Measurements from ENCODE around the gene LCN2.
"Not testable (repeated sequence)": the region's sequence is repeated elsewhere in the genome, so short reads cannot be mapped to it uniquely, and the experiment has no call there.

Gene LCN2

DNA sequence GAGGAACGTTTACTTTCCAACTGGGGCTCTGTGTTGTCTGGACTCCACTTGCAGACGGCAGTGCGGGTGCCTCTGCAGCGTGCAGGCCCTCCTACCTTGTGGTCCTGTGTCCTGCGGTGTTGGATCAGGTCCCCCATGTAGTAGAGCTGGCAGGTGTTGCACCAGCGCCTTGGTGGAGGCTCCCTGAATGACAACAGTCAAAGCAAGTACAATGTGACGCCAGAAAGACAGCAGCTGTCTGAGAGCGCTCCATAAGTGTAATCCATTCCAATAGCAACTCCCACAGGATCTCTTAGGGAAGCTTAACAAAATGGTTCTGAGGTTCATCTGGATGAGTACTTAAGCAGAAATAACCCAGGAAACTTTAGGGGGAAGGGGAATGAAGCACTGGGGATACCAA is 20.7 kb downstream of the LCN2 start:
- DNase-seq = no peak

DNA sequence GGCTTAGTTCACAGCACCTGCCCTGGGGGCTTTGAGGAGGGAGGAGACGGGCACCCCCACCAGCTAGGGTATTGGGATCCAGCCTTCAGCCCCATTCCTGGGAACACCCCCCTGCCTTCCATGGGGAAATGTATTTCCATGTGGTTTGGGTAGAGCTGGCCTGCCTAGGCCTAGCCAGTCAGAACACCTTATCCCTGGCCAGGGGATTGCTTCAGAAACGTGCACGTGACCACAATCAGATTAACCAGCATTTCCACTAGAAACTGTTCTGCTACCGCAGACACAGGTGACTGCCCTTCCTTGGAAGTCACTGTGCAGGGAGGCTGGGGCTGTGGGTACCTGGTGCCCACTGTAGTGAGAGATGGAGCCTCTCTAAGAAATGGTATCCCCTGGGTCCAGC is 24.8 kb downstream of the LCN2 start:
- DNase-seq = no peak

DNA sequence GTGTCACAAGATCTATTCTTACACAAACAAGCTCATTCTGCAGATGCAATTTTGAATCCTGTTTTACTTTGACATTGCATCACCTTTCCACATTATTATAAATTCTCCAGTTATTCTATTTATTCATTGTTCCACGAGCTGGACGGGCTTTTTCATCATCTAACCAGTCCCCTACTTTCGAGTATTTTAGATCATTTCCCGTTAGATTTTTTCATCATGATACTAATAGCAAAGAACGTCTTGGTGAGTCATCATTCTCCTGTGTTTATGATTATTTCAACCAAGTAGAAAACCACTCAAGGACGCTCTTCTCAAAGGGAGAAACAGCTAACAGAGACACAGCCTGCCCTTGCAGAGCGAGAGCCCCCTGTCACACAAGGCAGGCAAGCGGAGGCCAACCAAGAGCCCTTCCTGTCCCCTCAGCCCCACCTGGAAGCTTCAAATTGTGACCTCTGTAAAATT is 25.9 kb downstream of the LCN2 start:
- DNase-seq = no peak

DNA sequence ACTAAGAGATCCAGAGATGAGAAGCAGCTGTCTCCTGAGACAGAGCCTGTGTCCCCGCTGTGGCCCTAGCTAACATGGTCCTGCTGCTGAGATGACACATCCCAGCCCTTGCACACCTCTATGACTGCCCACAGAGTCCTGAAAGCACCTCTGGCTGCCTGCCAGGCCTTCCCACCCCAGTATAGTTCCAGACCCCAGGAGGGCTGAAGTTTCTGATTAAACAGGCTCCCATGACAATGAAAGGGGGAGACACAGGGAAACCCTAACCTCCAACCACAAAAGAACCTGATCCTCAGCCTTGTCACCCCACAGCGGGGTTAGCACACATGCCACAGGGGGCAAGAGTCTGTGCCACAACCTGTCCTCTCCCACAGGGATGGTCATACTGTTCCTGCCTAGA is 26.5 kb downstream of the LCN2 start:
- DNase-seq = no peak

DNA sequence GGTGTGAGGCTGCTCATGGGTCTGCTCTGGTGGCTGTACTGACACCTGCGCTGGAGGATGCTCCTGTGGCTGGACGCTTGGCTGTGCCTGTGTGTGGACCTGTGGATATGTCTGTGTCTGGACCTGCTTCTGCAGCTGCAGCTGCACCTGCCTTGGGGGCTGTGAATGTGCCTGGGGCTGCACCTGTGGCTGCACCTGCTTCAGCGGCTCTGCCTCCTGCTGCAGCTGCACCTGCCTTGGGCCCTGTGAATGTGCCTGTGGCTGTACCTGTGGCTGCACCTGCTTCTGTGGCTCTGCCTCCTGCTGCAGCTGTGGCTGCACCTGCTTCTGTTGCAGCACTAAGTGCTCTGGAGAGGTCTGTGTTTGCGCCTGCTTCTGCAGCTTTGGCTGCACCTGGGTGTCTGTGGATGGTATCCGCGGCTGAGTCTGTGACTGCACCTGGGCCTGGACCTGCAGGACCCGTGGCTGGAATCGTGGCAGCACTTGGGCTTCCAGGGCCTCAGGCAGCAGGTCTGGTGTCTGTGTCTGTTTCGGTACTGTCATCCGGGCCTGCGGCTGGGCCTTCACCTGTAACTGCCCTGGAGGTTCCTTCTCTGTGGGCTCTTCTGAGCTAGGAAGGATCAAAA is 29.7 kb downstream of the LCN2 start:
- DNase-seq = no peak

DNA sequence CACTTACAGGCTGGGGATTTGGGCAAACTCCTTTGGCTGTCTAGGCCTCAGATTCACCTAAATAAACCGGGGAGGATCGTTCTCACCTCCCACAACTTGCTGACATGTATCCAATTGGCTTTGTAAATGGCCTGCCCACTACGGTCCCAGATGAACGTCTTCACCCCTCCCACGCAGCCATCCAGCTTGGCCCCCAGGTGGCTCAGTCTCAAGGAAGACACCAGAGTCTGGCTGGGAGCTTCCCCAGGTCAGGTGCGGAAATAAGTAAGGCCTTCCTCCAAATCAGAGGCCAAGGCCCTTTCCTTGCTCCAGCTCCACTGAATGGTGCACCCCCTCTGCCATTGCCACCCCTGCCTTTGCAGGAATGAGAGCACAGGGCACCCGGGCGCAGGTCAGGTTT is 30.7 kb downstream of the LCN2 start:
- no peak for DNase-seq

DNA sequence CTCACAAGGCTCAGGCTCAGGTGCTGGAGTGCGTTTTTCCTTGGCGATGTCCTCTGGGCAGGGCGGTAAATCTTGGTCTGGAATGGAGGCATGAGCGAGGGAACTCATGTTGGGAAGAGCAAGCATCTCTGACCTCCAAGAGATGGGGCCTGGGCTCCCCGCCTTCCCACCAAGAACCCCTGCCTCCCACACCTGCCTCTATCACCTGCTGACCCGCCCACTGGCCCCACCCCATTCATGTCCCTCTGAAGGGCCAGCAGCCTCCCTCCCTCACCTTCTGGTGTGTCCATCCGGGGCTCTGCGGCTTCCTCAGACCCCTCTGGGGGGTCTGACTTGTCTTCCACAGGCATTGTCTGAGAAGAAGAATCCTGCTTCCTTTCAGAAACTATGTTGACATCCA is 31.2 kb downstream of the LCN2 start:
- no peak for DNase-seq

DNA sequence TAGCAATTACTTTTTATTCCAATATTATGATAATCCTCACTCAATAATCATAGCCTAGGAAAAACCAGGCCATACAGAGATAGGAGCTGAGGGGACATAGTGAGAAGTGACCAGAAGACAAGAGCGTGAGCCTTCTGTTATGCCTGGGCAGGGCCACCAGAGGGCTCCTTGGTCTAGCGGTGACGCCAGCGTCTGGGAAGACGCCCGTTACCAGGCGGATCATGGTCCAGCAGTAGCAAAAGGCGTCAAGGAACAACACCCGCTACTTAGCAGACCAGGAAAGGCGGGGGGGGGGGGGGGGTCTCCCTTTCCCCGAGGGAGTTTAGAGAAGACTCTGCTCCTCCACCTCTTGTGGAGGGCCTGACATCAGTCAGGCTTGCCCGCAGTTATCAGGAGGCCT is 32.2 kb downstream of the LCN2 start:
- DNase-seq = not testable (repeated sequence)

DNA sequence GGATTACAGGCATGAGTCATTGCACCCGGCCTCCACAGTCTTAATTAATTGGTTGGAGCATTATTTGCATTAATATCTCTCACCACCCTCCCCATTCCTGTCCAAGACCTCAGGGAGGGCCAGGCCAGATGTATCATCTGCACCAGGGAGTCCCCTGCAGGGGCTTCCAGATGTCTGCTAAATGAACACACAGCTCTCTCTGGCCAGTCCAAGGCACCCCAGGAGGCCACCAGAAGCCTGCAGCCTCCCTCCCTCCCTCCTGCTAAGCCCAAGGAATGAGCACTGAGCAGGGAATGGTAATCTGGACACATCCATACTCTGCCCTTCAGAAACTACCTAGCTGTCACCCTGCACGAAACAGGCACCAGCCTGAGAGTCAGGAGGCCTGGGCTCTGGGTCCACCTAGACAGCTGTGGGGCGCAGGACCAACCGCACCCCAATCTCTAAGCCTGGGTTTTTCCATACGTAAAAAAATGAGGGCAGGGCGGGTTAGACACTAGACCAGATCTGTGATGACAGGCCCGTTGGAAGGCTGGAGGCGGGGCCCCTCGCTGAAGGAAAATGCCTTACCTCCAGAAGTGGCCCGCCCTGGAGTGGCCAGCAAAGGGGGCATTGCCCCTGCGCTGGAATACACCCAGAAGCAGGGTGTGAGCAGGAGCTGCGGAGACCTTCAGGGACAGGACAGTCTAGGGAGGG is 33.8 kb downstream of the LCN2 start:
- no peak for DNase-seq

DNA sequence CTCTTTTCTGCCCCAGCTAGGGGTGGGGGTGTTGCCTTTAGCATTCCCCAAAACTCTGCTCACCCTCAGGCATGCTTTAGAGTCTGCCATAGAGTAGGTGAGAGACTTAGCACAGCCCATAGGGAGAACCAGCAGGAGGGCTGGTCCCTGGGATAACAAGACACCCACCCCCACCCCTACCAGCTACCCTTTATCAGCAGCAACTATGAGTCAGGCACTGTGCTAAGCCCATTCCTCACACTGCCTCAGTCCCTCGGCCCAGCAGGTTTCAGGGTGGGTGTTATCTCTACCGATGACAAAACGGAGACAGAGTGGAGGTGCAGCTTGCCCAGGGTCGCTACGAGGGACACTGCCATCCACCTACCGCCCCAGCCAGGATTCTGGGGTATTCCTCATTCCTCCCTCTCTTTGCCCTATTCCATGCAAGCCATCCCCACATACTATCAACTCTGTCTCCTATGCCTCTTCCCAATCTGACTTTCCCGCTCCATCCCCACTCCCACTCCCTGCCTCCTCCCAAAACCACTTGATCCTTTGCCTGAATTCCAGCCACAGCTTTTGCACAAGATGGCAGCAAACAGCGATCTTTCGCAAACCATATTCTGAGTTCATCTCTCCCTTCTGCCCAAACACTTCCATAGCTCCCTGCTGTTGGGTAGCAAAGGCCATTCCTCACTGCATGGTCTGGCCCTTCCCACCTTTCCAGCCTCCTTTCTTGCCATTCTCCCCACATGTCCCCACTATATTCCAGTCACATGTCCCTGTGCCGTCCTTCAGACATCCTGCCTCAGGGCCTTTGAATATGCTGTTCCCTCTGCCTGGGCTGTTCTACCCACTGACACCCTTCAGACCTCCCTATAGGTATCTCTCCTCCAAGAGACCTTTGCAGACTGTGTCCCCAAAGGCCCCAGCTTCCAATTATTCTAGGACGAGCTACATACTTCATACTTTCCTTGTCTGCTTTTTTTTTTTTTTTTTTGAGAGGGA is 37.0 kb downstream of the LCN2 start:
- no peak for DNase-seq

DNA sequence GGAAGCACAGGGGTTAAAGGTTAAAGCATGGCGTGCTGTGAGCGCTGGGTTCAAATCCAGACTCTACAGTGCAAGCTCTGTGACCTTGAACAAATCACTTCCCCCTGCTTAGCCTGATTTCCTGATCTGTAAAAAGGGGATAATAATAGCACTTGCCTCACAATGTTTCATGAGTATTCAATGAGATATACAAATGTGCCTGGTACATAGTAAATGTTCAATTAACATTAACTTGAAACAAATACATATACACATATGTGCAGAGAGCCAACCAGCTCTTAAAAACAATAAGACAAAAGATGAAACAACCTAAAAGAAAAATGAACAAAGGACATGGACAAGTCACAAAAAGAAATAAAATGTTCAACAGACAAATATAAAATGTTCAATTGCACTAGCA is 38.1 kb downstream of the LCN2 start:
- no peak for DNase-seq

DNA sequence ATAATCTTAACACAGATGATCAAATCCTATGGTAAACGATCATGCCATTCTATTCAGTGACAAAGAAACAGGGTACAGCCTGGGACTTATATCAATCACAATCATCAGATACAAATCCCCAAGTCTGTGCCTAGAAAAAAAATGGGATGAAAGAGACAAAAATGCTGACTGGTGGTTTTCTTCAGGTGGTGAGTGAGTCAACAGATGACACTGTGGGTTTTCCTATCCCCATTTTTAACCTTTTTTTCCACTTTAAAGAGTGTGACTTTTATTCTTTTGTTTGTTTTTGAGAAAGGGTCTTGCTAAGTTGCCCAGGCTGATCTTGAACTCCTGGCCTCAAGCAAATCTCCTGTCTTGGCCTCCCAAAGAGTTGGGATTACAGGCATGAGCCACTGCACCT is 39.0 kb downstream of the LCN2 start:
- DNase-seq = no peak

DNA sequence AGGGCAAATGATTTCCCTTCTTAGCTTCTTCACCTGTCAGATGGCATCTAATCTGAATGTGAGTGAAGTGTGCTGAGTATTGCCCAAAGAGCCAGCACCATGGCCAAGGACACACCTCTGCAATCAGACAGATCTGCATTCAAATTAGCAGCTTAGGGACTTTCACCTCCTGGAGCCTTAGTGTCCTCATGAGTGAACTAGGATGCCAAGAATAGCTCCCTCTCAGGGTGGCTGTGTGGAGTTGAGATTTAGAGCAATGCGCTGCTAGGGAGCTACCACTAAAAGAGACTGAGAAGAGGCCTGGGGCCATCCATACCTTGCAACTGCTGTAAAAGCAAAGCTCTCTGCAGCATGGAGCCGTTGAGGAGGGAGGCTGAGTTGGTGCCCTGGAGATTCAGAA is 40.8 kb downstream of the LCN2 start:
- DNase-seq = no peak

DNA sequence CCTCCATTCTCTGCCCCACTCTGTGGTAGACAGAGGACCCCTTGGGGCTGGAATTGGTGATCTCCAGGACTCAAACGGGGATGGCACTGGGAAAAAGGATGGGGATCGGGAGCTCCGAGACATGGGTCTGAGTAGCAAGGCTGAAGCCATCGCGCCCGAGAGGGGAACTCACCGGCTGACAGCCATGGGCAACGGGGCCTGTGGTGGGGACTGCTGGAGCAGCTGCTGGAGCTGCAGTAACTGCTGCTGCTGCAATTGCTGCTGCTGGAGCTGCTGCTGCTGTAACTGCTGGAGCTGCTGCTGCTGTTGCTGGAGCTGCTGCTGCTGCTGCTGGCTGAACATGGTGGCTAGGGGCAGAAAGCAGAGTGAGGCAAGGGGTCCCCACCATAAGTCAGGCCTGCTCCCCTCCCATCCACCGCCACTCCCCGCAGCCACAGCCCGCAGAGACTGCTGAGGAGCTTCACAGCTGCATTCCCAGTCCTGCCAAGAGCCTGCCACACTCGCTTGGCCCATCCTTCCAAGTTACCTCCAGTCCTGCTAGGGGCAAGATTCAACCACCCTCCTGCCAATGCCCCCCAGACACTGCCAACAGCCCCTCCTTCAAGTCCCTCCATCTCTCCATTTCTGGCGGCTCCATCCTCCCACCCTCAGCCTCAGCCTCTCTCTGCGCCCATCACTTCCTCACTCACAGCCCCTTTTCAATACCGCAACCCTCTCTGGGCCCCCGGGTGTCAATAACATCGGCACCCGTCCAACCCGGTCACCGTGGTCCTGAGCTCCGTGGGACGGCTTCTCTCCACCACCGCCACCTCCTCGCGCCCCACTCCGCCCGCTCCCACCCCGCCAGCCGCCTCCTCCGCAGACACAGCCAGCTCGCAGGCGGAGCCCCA is 41.5 kb downstream of the LCN2 start:
- DNase-seq = peak; percentile 2

DNA sequence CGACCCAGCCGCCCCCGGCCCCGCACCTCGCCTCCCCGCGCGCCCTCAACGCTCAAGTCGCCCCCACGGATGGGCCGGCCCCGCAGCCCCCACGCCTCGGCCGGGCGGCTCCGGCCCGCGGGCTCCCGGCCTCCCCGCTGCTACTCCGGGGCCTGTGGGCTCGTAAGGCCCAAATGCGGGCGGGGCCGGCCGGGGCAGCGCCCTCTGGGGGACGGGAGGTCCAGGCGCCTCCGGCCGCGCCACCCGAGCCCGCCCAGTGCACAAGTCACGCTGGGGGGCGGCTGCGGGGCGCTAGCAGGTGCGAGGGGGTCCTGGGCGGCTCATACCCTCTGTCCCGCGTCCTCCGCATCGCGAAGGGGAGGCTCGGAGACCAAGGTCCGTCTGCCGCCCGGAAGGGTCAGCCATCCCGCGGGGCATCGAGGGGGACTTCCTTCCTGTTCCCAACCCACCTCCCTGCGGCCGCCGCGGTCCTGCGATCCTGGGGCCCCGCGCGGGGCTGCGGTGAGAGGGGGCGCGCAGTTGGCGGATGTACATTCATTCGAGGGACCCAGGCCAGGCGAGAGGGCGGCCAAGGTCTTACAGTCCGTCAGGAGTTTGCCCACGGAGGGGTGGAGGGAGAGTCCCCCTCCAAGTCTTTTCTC is 42.3 kb downstream of the LCN2 start, which contains the start of gene CIZ1:
TSS of gene CIZ1 (minus strand) at position 167 of the 641 bp plus-strand sequence. CDS start 715 bp downstream, outside the sequence.
- DNase-seq = peak; percentile 65

DNA sequence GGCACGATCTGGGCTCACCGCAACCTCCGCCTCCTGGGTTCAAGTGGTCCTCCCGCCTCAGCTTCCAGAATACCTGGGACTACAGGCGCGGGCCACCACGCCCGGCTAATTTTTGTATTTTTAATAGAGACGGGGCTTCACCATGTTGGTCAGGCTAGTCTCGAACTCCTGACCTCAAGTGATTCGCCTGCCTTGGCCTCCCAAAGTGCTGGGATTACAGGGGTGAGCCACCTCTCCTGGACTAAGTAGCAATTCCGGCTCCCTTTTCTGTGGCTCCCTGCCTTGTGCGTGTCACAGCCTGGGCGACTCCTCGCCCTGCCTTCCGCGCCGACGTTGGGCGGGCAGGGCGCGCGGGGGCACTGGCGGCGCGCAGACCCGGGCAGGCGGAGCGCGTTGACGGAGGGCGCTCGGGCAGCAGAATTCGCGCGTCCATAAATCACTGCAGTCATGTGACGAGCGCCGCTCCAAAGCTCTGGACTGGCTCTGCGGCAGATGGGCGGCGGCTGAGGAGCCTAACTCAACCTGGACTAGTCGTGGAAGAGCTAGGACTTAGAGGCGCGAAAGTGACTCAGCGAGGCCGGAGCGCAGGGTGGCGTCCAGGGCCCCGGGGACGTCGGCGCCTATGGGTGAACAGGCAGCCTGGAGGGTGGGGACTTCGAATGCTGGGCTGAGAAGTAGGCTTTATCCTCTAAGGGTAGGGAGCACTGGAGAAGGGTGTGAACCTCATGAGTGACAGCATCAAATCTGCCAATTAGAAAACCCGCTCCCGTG is 43.5 kb downstream of the LCN2 start:
- no peak for DNase-seq

DNA sequence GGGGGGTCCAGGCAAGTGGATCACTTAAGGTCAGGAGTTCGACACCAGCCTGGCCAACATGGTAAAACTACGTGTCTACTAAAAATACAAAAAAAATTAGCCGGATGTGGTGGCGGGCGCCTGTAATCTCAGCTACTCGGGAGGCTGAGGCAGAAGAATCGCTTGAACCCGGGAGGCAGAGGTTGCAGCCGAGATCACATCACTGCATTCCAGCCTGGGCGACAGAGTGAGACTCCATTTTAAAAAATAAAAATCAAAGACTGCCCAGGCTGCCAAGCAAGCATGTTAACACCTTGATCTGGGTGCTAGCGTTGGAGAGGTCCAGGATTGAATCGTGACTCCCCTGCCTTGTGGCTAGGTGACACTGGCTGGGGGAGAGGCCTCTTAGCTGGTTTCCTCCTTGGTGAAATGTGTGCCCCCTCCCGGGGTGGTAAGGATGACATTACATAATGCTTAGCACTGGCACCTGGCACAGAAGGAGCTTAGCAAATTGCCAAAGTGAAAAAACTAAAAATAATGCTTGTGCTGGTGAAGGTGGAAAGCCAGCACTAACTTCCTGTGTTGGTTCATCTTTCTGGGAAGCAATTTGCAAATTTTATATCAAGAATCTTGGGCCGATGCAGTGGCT is 44.3 kb downstream of the LCN2 start:
- no peak for DNase-seq

DNA sequence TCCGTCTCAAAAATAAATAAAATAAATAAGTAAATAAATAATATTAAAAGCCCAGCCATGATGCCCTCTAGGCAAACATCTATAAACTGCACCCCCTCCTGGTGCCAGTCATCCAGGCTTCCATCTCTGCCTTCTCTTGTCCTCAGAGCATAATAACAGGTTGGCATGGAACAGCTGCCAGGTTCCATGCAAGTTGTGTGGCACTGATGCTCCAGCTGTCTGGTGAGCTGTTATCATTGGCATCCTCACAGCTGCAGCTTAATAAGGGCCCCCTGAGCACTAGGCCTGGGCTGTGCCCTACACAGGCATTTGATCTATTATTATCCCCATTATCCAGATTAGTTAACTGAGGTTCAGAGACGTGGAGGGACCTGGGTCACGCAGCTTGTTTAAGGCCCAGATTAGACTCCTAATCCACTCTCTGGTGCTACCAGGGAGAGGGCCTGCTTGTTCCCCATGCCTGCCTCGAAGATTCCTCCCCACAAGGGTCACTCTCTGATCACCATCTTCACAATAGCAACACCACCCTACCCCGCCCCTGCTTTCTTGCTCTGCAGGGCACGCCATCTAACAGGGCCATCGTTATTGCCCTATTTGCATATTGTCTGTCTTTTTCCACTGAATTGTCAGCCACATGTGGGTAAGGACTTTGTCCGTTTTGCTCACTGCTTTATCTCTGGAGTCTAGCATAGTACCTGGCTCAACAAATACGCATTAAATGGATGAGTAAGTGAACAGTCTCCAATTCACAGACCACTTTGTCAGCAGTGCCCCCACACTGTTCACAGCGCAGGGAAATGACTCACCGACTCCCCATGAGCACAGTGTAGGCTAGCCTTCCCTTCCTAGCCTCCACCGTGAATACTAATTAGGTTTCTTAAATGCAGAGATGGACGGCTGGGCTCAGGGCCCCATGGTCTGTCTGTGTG is 52.5 kb downstream of the LCN2 start:
- DNase-seq = no peak

DNA sequence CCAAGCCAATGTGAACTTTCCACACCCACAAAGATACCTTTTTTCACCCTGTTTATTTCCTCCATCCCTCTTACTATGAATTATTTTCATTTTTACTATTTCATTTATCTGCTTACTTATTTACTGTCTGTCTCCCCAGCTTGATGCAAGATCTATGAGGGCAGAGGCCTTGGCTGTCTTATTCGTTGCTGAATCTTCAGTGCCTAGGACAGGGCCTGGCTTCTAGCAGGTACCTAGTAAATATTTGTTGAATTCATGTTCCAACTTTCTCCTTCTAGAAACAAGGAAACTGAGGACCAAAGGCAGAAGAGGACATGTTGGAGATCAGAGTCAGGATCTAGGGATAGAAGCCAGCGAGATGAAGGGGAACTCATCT is 53.4 kb downstream of the LCN2 start:
- DNase-seq = no peak

Measured in activated effector memory CD4-positive, alpha-beta T cell treated with Interleukin-2 at 50 U/mL for 16 hours (primary cell).